ENCODE data around the gene GPR162. TPM values are rescaled to one million over a fixed set of nuclear protein-coding genes. Genes with fewer than 3 reads are reported as not detected.

The GPR162 gene
- total and polyA plus RNA-seq, 2 of the 4 experiments (the other 2 are of a cell fraction), result 2.9 to 6.0 TPM

DNA sequence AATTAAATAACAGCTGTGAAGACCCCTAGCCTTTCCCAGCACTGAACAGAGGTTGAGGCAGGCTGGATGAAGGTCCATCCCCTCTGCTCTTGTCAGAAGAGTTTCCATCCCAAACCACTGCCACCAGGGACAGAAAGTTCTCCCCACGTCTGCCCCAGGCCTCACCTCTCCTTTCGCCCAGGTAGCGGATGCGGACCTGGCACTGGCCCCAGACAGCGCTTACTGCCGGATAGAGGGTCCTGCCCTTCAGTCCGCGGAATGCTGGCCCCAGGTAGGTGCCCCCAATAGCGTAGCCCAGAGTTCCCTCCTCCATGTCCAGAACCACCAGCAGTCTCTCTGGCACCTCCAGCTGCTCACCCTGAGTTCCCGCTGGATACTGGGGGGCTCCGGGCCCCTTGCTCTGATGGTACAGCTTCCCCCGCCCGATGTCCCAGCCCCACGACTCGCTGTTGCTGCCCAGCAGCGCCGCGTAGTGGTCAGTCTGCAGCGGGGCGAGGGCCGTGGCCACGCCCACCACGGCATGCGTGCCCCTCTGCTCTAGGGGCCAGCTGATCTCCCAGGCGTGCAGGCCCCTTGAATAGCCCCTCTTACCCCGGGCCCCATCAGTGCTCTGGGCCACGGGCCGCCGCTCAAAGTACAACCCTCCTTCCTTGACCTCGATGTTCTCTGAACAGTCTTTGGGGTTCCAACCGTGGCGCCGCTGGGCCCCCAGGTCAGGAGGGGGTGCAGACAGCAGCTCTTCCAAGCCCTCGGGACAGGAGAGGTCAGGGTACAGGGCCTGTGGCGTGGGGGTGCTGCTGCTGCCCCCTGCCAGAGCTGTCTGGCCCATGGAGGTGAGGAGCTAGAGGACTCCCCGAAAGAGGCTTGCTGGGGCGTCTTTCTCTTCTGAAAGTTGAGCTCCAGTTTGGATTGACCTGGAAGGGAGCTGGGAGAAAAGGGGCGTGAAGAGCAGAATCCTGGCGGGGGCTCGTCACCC is 50.7 kb downstream of the GPR162 start:
- Histone ChIP-seq H4K8ac (ENCODE audit: low read depth in 2 of 2, low read length in 2 of 2) (peak overlapping the region; percentile 40 to 61; a peak in 1 of 4 replicates), H3K79me1 (ENCODE audit: low read depth in 1 of 2, low read length in 2 of 2) (peaks cover 32 to 67% of the 10 kb centered on the region in 2 experiments), H3K9ac (ENCODE audit: low read depth, low read length) (peak overlapping the region; percentile 94), H3K4me1 (ENCODE audit: control insufficient read depth, insufficient read depth, low read length) (peaks cover 15% of the 10 kb centered on the region), H4K5ac (ENCODE audit: low read depth, low read length) (no peak overlapping the region), H2AFZ (replicated peaks; ENCODE audit: low read length, poor library complexity) (peak overlapping the region; percentile 87), H3K36me3 (ENCODE audit: control insufficient read depth, insufficient read depth, low read length) (peaks cover 36% of the 10 kb centered on the region), H3K9me3 (ENCODE audit: control insufficient read depth, insufficient read depth, low read length) (no peaks in the 10 kb centered on the region), H3K27me3 (ENCODE audit: control insufficient read depth, insufficient read depth, low read length) (no peaks in the 10 kb centered on the region), H2AK5ac (ENCODE audit: low read depth, low read length) (peak overlapping the region; percentile 84), H3K27ac (ENCODE audit: insufficient read depth, low read length) (peak overlapping the region; percentile 91), H3K4me3 (ENCODE audit: insufficient read depth, low read depth, low read length) (peak overlapping the region; percentile 95), H3K18ac (ENCODE audit: low read depth, low read length) (no peak overlapping the region; the same call in 1 of the 2 replicates), H4K91ac (ENCODE audit: insufficient read depth, low read depth, low read length) (peak overlapping the region; percentile 52), H2BK20ac (ENCODE audit: low read depth, low read length) (no peak overlapping the region), H3K9me1 (ENCODE audit: insufficient read depth, low read length) (no peaks in the 10 kb centered on the region), H3K14ac (replicated peaks; ENCODE audit: low read depth, low read length) (peak overlapping the region; percentile 77), H3K4me2 (ENCODE audit: low read depth, low read length) (peak overlapping the region; percentile 92), H3K56ac (ENCODE audit: extremely low read depth, insufficient read depth, low read length) (peak overlapping the region; percentile 62; the same call in 1 of the 2 replicates), H2BK5ac (ENCODE audit: low read depth, low read length, poor library complexity, severe bottlenecking) (peak overlapping the region; percentile 63), H4K20me1 (ENCODE audit: insufficient read depth, low read length) (peaks cover 51% of the 10 kb centered on the region), H3K23ac (ENCODE audit: low read depth, low read length) (peak overlapping the region; percentile 54), H2BK15ac (ENCODE audit: low read depth, low read length) (no peak overlapping the region), H2AK9ac (replicated peaks; ENCODE audit: low read depth, low read length, poor library complexity) (peak overlapping the region; percentile 97), H3K4ac (ENCODE audit: low read depth, low read length) (peak overlapping the region; percentile 87), H2BK120ac (ENCODE audit: low read depth, low read length) (peak overlapping the region; percentile 33; the same call in 1 of the 2 replicates)
- in situ Hi-C loops (cut with MboI; ENCODE audit: low sequenced_read_pairs) (no loop called here), dilution Hi-C loops (cut with HindIII; ENCODE audit: low sequenced_read_pairs, unreplicated experiment) (no loop called here), intact Hi-C loops (cut with micrococcal nuclease) (loop anchor here (1.0 to 5.0 kb wide), 3 partner anchors 19 to 240 kb away; no protein-coding TSS in a partner anchor)
- BruUV-seq (replicated peaks), result no TSS peak
- ChIA-PET CTCF (interaction anchor here (0.6 to 3.0 kb wide), 14 partner anchors 9 to 146 kb away, joined by 3 to 17 read pairs (median 3); partner anchors contain the start of genes CDCA3, LPCAT3, MLF2 and USP5), POLR2A (ENCODE audit: unreplicated experiment) (interaction anchor here (1.0 to 1.9 kb wide), 2 partner anchors 19 to 72 kb away, joined by 4 to 12 read pairs; no protein-coding TSS in a partner anchor)
- peak; percentile 64 for DNase-seq
- 3% methylated on average over 11 of the region's 40 CpGs; no CpG with 5 or more reads in 1 of the 2 experiments for WGBS, 2 experiments (ENCODE audit: extremely low coverage in 2 of 2, insufficient read length in 1 of 2)
- peak; percentile 48 for ATAC-seq (ENCODE audit: low read depth)
- TF ChIP-seq CEBPB (IDR thresholded peaks at IDR 0.05; ENCODE audit: low read depth, low read length) (no peak), CHD1 (IDR thresholded peaks at IDR 0.05; ENCODE audit: low read depth, low read length) (no peak), FOS (IDR thresholded peaks at IDR 0.05; ENCODE audit: low read depth, low read length) (no peak), NFE2L2 (IDR thresholded peaks at IDR 0.05; ENCODE audit: low read depth, low read length) (no peak), SMC3 (IDR thresholded peaks at IDR 0.05; ENCODE audit: low read depth, low read length) (peak; percentile 39), RAD21 (IDR thresholded peaks at IDR 0.05; ENCODE audit: low read length) (peak; percentile 52), MAZ (IDR thresholded peaks at IDR 0.05; ENCODE audit: borderline replicate concordance, low read depth, low read length) (peak; percentile 62; the same call in 1 of the 2 replicates), POLR2A (IDR thresholded peaks at IDR 0.05; ENCODE audit: low read depth, low read length) (no peak), BHLHE40 (IDR thresholded peaks at IDR 0.05; ENCODE audit: low read depth, low read length) (peak; percentile 10; the same call in 1 of the 2 replicates)
- TF ChIP-seq, protein P1, sequence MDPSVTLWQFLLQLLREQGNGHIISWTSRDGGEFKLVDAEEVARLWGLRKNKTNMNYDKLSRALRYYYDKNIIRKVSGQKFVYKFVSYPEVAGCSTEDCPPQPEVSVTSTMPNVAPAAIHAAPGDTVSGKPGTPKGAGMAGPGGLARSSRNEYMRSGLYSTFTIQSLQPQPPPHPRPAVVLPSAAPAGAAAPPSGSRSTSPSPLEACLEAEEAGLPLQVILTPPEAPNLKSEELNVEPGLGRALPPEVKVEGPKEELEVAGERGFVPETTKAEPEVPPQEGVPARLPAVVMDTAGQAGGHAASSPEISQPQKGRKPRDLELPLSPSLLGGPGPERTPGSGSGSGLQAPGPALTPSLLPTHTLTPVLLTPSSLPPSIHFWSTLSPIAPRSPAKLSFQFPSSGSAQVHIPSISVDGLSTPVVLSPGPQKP (IDR thresholded peaks at IDR 0.05; ENCODE audit: borderline replicate concordance, low read depth, low read length), result no peak
- TF ChIP-seq, protein P2, sequence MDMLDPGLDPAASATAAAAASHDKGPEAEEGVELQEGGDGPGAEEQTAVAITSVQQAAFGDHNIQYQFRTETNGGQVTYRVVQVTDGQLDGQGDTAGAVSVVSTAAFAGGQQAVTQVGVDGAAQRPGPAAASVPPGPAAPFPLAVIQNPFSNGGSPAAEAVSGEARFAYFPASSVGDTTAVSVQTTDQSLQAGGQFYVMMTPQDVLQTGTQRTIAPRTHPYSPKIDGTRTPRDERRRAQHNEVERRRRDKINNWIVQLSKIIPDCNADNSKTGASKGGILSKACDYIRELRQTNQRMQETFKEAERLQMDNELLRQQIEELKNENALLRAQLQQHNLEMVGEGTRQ (IDR thresholded peaks at IDR 0.05; ENCODE audit: low read depth, low read length), result no peak; the same call in 1 of the 2 replicates
- TF ChIP-seq, protein P3, sequence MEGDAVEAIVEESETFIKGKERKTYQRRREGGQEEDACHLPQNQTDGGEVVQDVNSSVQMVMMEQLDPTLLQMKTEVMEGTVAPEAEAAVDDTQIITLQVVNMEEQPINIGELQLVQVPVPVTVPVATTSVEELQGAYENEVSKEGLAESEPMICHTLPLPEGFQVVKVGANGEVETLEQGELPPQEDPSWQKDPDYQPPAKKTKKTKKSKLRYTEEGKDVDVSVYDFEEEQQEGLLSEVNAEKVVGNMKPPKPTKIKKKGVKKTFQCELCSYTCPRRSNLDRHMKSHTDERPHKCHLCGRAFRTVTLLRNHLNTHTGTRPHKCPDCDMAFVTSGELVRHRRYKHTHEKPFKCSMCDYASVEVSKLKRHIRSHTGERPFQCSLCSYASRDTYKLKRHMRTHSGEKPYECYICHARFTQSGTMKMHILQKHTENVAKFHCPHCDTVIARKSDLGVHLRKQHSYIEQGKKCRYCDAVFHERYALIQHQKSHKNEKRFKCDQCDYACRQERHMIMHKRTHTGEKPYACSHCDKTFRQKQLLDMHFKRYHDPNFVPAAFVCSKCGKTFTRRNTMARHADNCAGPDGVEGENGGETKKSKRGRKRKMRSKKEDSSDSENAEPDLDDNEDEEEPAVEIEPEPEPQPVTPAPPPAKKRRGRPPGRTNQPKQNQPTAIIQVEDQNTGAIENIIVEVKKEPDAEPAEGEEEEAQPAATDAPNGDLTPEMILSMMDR (conservative IDR thresholded peaks at IDR 0.05; ENCODE audit: low read depth, low read length), result peak; percentile 89

Measured in IMR-90 (cell line).